ENCODE results near the gene TAF13. TPM values are rescaled to one million over a fixed set of nuclear protein-coding genes. Genes with fewer than 3 reads are reported as not detected.

TAF13 gene
- total and polyA plus RNA-seq, 4 donors: 22.2 to 39.4 (median 34.3) TPM

- no peaks in the 10 kb centered on the region for H3K9me3 ChIP-seq (ENCODE audit: control insufficient read depth in 4 of 4, insufficient read depth in 3 of 4, low read length in 3 of 4)
- TF ChIP-seq, protein P1, sequence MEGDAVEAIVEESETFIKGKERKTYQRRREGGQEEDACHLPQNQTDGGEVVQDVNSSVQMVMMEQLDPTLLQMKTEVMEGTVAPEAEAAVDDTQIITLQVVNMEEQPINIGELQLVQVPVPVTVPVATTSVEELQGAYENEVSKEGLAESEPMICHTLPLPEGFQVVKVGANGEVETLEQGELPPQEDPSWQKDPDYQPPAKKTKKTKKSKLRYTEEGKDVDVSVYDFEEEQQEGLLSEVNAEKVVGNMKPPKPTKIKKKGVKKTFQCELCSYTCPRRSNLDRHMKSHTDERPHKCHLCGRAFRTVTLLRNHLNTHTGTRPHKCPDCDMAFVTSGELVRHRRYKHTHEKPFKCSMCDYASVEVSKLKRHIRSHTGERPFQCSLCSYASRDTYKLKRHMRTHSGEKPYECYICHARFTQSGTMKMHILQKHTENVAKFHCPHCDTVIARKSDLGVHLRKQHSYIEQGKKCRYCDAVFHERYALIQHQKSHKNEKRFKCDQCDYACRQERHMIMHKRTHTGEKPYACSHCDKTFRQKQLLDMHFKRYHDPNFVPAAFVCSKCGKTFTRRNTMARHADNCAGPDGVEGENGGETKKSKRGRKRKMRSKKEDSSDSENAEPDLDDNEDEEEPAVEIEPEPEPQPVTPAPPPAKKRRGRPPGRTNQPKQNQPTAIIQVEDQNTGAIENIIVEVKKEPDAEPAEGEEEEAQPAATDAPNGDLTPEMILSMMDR (IDR thresholded peaks at IDR 0.05; ENCODE audit: control extremely low read depth, extremely low read depth): no peak
- H3K36me3 ChIP-seq (ENCODE audit: control insufficient read depth in 4 of 4, insufficient read depth in 4 of 4, low read length in 4 of 4): no peaks in the 10 kb centered on the region
- H3K4me3 ChIP-seq: no peak overlapping the region
- no peaks in the 10 kb centered on the region for H3K4me1 ChIP-seq (ENCODE audit: control insufficient read depth in 5 of 5, insufficient read depth in 5 of 5, low read length in 5 of 5)
- H3K27me3 ChIP-seq (ENCODE audit: control insufficient read depth in 3 of 3, insufficient read depth in 3 of 3, low read length in 2 of 3): peaks cover 0 to 2% (median 0%) of the 10 kb centered on the region in 3 donors
- peak overlapping the region in 1 of 2 donors; percentile 68 for H3K27ac ChIP-seq (ENCODE audit: low read depth in 1 of 2, low read length in 1 of 2)
- DNase-seq (no peak), ATAC-seq (ENCODE audit: insufficient read depth, low FRiP score) (no peak)
- H3K9ac ChIP-seq (ENCODE audit: insufficient read depth in 1 of 2, low read length in 2 of 2): no peak overlapping the region
- 72 to 84% methylated on average over 5 of the region's 5 CpGs for WGBS, 2 donors
Observed at GRCh38 chr1:109080441-109081082, 4.8 kb upstream of the TAF13 start.

GRCh38 chr1:109079240-109079622, 3.4 kb upstream of the TAF13 start:
- 94 to 99% methylated on average over 2 of the region's 2 CpGs for WGBS, 2 donors
- no peak overlapping the region for H3K4me3 ChIP-seq
- no peak overlapping the region for H3K27ac ChIP-seq (ENCODE audit: low read depth in 1 of 2, low read length in 1 of 2)
- TF ChIP-seq, protein P1 (IDR thresholded peaks at IDR 0.05; ENCODE audit: control extremely low read depth, extremely low read depth): no peak
- DNase-seq (no peak), ATAC-seq (ENCODE audit: insufficient read depth, low FRiP score) (no peak)
- no peak overlapping the region for H3K9ac ChIP-seq (ENCODE audit: insufficient read depth in 1 of 2, low read length in 2 of 2)
- no peaks in the 10 kb centered on the region for H3K9me3 ChIP-seq (ENCODE audit: control insufficient read depth in 4 of 4, insufficient read depth in 3 of 4, low read length in 3 of 4)
- H3K27me3 ChIP-seq (ENCODE audit: control insufficient read depth in 3 of 3, insufficient read depth in 3 of 3, low read length in 2 of 3): peaks cover 0 to 2% (median 0%) of the 10 kb centered on the region in 3 donors
- no peaks in the 10 kb centered on the region for H3K36me3 ChIP-seq (ENCODE audit: control insufficient read depth in 4 of 4, insufficient read depth in 4 of 4, low read length in 4 of 4)
- H3K4me1 ChIP-seq (ENCODE audit: control insufficient read depth in 5 of 5, insufficient read depth in 5 of 5, low read length in 5 of 5): peaks cover 0 to 9% (median 0%) of the 10 kb centered on the region in 5 donors

- 88 to 93% methylated on average over 1 of the region's 1 CpG for WGBS, 2 donors
Observed at GRCh38 chr1:109078317-109078716, 2.5 kb upstream of the TAF13 start.

More at GRCh38 chr1:109078317-109078716, 2.5 kb upstream of the TAF13 start:
- Histone ChIP-seq H3K27ac (ENCODE audit: low read depth in 1 of 2, low read length in 1 of 2) (no peak overlapping the region), H3K9ac (ENCODE audit: insufficient read depth in 1 of 2, low read length in 2 of 2) (no peak overlapping the region), H3K36me3 (ENCODE audit: control insufficient read depth in 4 of 4, insufficient read depth in 4 of 4, low read length in 4 of 4) (peaks cover 0 to 2% (median 0%) of the 10 kb centered on the region in 4 donors), H3K27me3 (ENCODE audit: control insufficient read depth in 3 of 3, insufficient read depth in 3 of 3, low read length in 2 of 3) (peaks cover 0 to 2% (median 0%) of the 10 kb centered on the region in 3 donors), H3K4me1 (ENCODE audit: control insufficient read depth in 5 of 5, insufficient read depth in 5 of 5, low read length in 5 of 5) (peaks cover 0 to 9% (median 0%) of the 10 kb centered on the region in 5 donors), H3K4me3 (no peak overlapping the region), H3K9me3 (ENCODE audit: control insufficient read depth in 4 of 4, insufficient read depth in 3 of 4, low read length in 3 of 4) (no peaks in the 10 kb centered on the region)
- ATAC-seq (ENCODE audit: insufficient read depth, low FRiP score) (no peak), DNase-seq (no peak)
- TF ChIP-seq, protein P1 (IDR thresholded peaks at IDR 0.05; ENCODE audit: control extremely low read depth, extremely low read depth): no peak
